ENCODE results near the gene TBL3. TPM values are rescaled to one million over a fixed set of nuclear protein-coding genes. Genes with fewer than 3 reads are reported as not detected.
"Not testable (repeated sequence)": the region's sequence is repeated elsewhere in the genome, so short reads cannot be mapped to it uniquely, and the experiment has no call there.

The TBL3 gene
- total and polyA plus RNA-seq, 4 donors, result 12.5 to 24.3 (median 14.2) TPM

DNA sequence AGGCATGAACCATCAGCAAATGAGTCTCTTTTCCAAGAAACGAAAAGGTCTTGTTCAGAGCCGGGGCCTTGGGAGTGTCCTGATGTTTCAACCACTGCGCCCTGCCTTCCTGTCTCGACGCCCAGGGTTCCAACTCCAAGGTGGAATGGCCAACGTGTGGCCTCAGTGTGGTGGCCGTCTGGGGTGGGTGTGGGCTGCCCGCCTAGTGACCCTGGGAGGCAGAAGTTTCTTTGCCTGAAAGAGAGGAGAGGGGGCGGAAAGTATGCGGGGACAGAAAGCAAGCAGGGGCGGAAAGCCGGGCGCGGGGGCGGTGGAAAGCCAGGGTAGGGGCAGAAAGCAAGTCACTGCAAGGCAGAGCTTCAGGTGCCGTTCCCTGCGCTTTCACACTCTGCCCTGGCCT is 32.9 kb upstream of the TBL3 start:
- DNase-seq (ENCODE audit: low spot score), result no peak
- Histone ChIP-seq H3K4me3 (ENCODE audit: low read depth in 1 of 3, low read length in 3 of 3) (no peak overlapping the region), H3K27me3 (ENCODE audit: control insufficient read depth in 4 of 4, insufficient read depth in 4 of 4, low read length in 3 of 4) (no peaks in the 10 kb centered on the region), H3K9ac (ENCODE audit: low read depth in 1 of 2, low read length in 2 of 2) (no peak overlapping the region), H3K36me3 (ENCODE audit: control insufficient read depth in 4 of 4, insufficient read depth in 3 of 4, low read depth in 1 of 4, low read length in 3 of 4) (peaks cover 4 to 26% (median 17%) of the 10 kb centered on the region in 4 donors), H3K4me1 (ENCODE audit: control insufficient read depth in 4 of 4, insufficient read depth in 4 of 4, low read length in 3 of 4) (peaks cover 11 to 59% (median 43%) of the 10 kb centered on the region in 4 donors), H3K9me3 (ENCODE audit: control insufficient read depth in 4 of 4, low read length in 3 of 4) (no peaks in the 10 kb centered on the region), H3K27ac (ENCODE audit: low read depth in 1 of 2, low read length in 2 of 2) (peak overlapping the region; percentile 51 to 62)
- WGBS, result 87% methylated on average over 17 of the region's 17 CpGs
- no peak for TF ChIP-seq EGR1 (IDR thresholded peaks at IDR 0.05; ENCODE audit: low read depth in 2 of 2)

DNA sequence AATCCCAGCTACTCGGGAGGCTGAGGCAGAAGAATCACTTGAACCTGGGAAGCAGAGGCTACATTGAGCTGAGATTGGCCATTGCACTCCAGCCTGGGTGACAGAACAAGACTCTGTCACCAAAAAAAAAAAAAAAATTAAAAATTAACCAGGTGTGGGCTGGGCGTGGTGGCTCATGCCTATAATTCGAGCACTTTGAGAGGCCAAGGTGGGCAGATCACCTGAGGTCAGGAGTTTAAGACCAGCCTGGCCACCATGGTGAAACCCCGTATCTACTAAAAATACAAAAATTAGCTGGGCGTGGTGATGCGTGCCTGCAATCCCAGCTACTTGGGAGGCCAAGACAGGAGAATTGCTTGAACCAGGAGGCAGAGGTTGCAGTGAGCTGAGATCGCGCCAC is 32.0 kb upstream of the TBL3 start:
- not testable (repeated sequence) for H3K9ac ChIP-seq (ENCODE audit: low read depth in 1 of 2, low read length in 2 of 2); H3K9me3 ChIP-seq (ENCODE audit: control insufficient read depth in 4 of 4, low read length in 3 of 4); H3K4me3 ChIP-seq (ENCODE audit: low read depth in 1 of 3, low read length in 3 of 3); DNase-seq (ENCODE audit: low spot score); H3K27me3 ChIP-seq (ENCODE audit: control insufficient read depth in 4 of 4, insufficient read depth in 4 of 4, low read length in 3 of 4)
- Histone ChIP-seq H3K27ac (ENCODE audit: low read depth in 1 of 2, low read length in 2 of 2) (peak overlapping the region in 1 of 2 donors; percentile 96), H3K4me1 (ENCODE audit: control insufficient read depth in 4 of 4, insufficient read depth in 4 of 4, low read length in 3 of 4) (peaks cover 11 to 61% (median 43%) of the 10 kb centered on the region in 4 donors), H3K36me3 (ENCODE audit: control insufficient read depth in 4 of 4, insufficient read depth in 3 of 4, low read depth in 1 of 4, low read length in 3 of 4) (peaks cover 4 to 26% (median 17%) of the 10 kb centered on the region in 4 donors)
- TF ChIP-seq HNF4A (conservative IDR thresholded peaks at IDR 0.05) (peak in 1 of 2 donors; percentile 7), RXRA (IDR thresholded peaks at IDR 0.05) (peak in 1 of 2 donors; percentile 9)
- 59% methylated on average over 8 of the region's 8 CpGs for WGBS

GRCh38 chr16:1940273-1941161 is 31.3 kb upstream of the TBL3 start:
- no peak for DNase-seq (ENCODE audit: low spot score)
- H3K27ac ChIP-seq (ENCODE audit: low read depth in 1 of 2, low read length in 2 of 2), result peak overlapping the region; percentile 95 to 96
- peak overlapping the region; percentile 65 to 92 (median 91) for H3K4me3 ChIP-seq (ENCODE audit: low read depth in 1 of 3, low read length in 3 of 3)
- WGBS, result 47% methylated on average over 23 of the region's 23 CpGs
- H3K9me3 ChIP-seq (ENCODE audit: control insufficient read depth in 4 of 4, low read length in 3 of 4), result no peaks in the 10 kb centered on the region
- TF ChIP-seq RAD21 (IDR thresholded peaks at IDR 0.05), result no peak
- no peak for TF ChIP-seq FOXA1 (IDR thresholded peaks at IDR 0.05)
- no peak for TF ChIP-seq ATF3 (IDR thresholded peaks at IDR 0.05)
- TF ChIP-seq CTCF (IDR thresholded peaks at IDR 0.05; ENCODE audit: low read depth, low read length, missing input control), result no peak
- TF ChIP-seq, protein P1, sequence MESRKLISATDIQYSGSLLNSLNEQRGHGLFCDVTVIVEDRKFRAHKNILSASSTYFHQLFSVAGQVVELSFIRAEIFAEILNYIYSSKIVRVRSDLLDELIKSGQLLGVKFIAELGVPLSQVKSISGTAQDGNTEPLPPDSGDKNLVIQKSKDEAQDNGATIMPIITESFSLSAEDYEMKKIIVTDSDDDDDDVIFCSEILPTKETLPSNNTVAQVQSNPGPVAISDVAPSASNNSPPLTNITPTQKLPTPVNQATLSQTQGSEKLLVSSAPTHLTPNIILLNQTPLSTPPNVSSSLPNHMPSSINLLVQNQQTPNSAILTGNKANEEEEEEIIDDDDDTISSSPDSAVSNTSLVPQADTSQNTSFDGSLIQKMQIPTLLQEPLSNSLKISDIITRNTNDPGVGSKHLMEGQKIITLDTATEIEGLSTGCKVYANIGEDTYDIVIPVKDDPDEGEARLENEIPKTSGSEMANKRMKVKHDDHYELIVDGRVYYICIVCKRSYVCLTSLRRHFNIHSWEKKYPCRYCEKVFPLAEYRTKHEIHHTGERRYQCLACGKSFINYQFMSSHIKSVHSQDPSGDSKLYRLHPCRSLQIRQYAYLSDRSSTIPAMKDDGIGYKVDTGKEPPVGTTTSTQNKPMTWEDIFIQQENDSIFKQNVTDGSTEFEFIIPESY (IDR thresholded peaks at IDR 0.05), result peak; percentile 57
- peak; percentile 73 for TF ChIP-seq HNF4G (IDR thresholded peaks at IDR 0.05)
- peak; percentile 75 to 87 for TF ChIP-seq HNF4A (conservative IDR thresholded peaks at IDR 0.05)
- TF ChIP-seq GABPA (IDR thresholded peaks at IDR 0.05 in 1 of 2, conservative IDR thresholded peaks at IDR 0.05 in 1 of 2), result peak in 1 of 2 donors; percentile 27
- TF ChIP-seq JUND (IDR thresholded peaks at IDR 0.05), result peak in 1 of 2 donors; percentile 63
- TF ChIP-seq SP1 (IDR thresholded peaks at IDR 0.05), result peak; percentile 88
- peak; percentile 79 to 86 for TF ChIP-seq RXRA (IDR thresholded peaks at IDR 0.05)
- peak in 1 of 2 donors; percentile 43 for TF ChIP-seq EGR1 (IDR thresholded peaks at IDR 0.05; ENCODE audit: low read depth in 2 of 2)
- TF ChIP-seq TAF1 (conservative IDR thresholded peaks at IDR 0.05), result peak; percentile 87
- TF ChIP-seq REST (IDR thresholded peaks at IDR 0.05), result peak; percentile 50
- peak; percentile 43 for TF ChIP-seq FOXA2 (IDR thresholded peaks at IDR 0.05)
- peak; percentile 10 for TF ChIP-seq NR2F2 (IDR thresholded peaks at IDR 0.05)
- TF ChIP-seq YY1 (IDR thresholded peaks at IDR 0.05), result no peak
- TF ChIP-seq MAX (IDR thresholded peaks at IDR 0.05), result peak; percentile 85
- H3K4me1 ChIP-seq (ENCODE audit: control insufficient read depth in 4 of 4, insufficient read depth in 4 of 4, low read length in 3 of 4), result peaks cover 11 to 61% (median 43%) of the 10 kb centered on the region in 4 donors
- H3K36me3 ChIP-seq (ENCODE audit: control insufficient read depth in 4 of 4, insufficient read depth in 3 of 4, low read depth in 1 of 4, low read length in 3 of 4), result peaks cover 4 to 26% (median 17%) of the 10 kb centered on the region in 4 donors
- peak overlapping the region in 1 of 2 donors; percentile 77 for H3K9ac ChIP-seq (ENCODE audit: low read depth in 1 of 2, low read length in 2 of 2)
- H3K27me3 ChIP-seq (ENCODE audit: control insufficient read depth in 4 of 4, insufficient read depth in 4 of 4, low read length in 3 of 4), result no peaks in the 10 kb centered on the region
